NCI-H510A treated with DMSO at 0.1 percent for 48 hours (cell line): Measurements from ENCODE around the gene LIN9.
"Not testable (repeated sequence)": the region's sequence is repeated elsewhere in the genome, so short reads cannot be mapped to it uniquely, and the experiment has no call there.

Experiments
- DNase-seq: peaks from one replicate; lab custom pipeline; 2025; lab: John Stamatoyannopoulos, UW

The LIN9 gene

GRCh38 chr1:226211181-226211821 lies 97.7 kb downstream of the LIN9 start:
- no peak for DNase-seq

GRCh38 chr1:226210571-226211176 lies 98.3 kb downstream of the LIN9 start:
- no peak for DNase-seq

GRCh38 chr1:226209307-226210059 lies 99.5 kb downstream of the LIN9 start:
- DNase-seq, result no peak

- no peak for DNase-seq
Observed at GRCh38 chr1:226207048-226207447, 101.9 kb downstream of the LIN9 start.

- DNase-seq, result no peak
Observed at GRCh38 chr1:226204198-226204597, 104.8 kb downstream of the LIN9 start.

- no peak for DNase-seq
Observed at GRCh38 chr1:226203655-226204054, 105.3 kb downstream of the LIN9 start.

- DNase-seq, result no peak
Observed at GRCh38 chr1:226203240-226203639, 105.7 kb downstream of the LIN9 start.

GRCh38 chr1:226202666-226203065 lies 106.3 kb downstream of the LIN9 start:
- DNase-seq, result not testable (repeated sequence)

- no peak for DNase-seq
Observed at GRCh38 chr1:226202246-226202645, 106.7 kb downstream of the LIN9 start.

- no peak for DNase-seq
Observed at GRCh38 chr1:226201029-226201593, 107.9 kb downstream of the LIN9 start.

GRCh38 chr1:226199971-226200370 lies 109.0 kb downstream of the LIN9 start:
- no peak for DNase-seq

GRCh38 chr1:226195144-226195543 lies 113.8 kb downstream of the LIN9 start:
- no peak for DNase-seq

- DNase-seq, result no peak
Observed at GRCh38 chr1:226187380-226187779, 121.6 kb downstream of the LIN9 start.

GRCh38 chr1:226187019-226187322 lies 122.0 kb downstream of the LIN9 start:
- DNase-seq, result peak; percentile 44

GRCh38 chr1:226186124-226187018 lies 122.6 kb downstream of the LIN9 start, which contains the start of gene ACBD3:
Gene ACBD3, minus strand, starts transcription at chr1:226186741. Its CDS starts 66 bp downstream, at chr1:226186675.
- DNase-seq, result peak; percentile 72

- no peak for DNase-seq
Observed at GRCh38 chr1:226185141-226186036, 123.6 kb downstream of the LIN9 start.

GRCh38 chr1:226181996-226182714 lies 126.8 kb downstream of the LIN9 start:
- no peak for DNase-seq
